ENCODE measurements around the gene DEAF1. TPM values are rescaled to one million over a fixed set of nuclear protein-coding genes. Genes with fewer than 3 reads are reported as not detected.

The DEAF1 gene
- polyA plus RNA-seq, 1 donor (not counting 4 experiments of a cell fraction or from before 2014, with no cell fraction given), result 8.1 TPM

DNA sequence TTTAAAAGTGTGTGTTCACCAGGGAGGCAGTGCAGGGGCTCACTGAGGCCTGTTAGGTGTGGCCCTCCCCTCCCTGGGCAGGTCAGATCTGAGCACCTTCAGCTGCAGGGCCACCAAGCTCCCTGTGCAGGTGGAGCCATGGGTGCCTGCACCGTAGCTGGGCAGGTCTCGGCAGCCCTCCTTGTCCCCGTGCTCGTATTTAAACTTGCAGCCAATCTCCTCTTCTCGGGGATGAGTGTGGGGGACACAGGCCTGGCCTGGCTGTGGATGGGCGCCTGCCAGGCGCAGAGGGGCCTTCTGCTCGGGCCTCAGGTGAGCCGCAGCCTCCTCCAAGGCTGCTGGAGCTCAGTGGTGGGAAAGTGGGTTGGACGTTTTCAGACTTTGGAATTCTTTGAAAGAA is 99.6 kb downstream of the DEAF1 start:
- H3K4me2 ChIP-seq (ENCODE audit: control insufficient read depth, extremely low read depth, insufficient read depth, low read depth, low read length), result no peak overlapping the region
- no peak overlapping the region for H3K27ac ChIP-seq (ENCODE audit: control insufficient read depth, insufficient read depth, low read length)
- no peaks in the 10 kb centered on the region for H3K9me1 ChIP-seq (ENCODE audit: control insufficient read depth, extremely low read depth, insufficient read depth, low read length)
- no peak for FAIRE-seq
- no peak for TF ChIP-seq EZH2 (IDR thresholded peaks at IDR 0.05; ENCODE audit: low read length)
- TF ChIP-seq, protein P1, sequence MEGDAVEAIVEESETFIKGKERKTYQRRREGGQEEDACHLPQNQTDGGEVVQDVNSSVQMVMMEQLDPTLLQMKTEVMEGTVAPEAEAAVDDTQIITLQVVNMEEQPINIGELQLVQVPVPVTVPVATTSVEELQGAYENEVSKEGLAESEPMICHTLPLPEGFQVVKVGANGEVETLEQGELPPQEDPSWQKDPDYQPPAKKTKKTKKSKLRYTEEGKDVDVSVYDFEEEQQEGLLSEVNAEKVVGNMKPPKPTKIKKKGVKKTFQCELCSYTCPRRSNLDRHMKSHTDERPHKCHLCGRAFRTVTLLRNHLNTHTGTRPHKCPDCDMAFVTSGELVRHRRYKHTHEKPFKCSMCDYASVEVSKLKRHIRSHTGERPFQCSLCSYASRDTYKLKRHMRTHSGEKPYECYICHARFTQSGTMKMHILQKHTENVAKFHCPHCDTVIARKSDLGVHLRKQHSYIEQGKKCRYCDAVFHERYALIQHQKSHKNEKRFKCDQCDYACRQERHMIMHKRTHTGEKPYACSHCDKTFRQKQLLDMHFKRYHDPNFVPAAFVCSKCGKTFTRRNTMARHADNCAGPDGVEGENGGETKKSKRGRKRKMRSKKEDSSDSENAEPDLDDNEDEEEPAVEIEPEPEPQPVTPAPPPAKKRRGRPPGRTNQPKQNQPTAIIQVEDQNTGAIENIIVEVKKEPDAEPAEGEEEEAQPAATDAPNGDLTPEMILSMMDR (optimal IDR thresholded peaks at IDR 0.05 in 1 of 3, IDR thresholded peaks at IDR 0.05 in 1 of 3, conservative IDR thresholded peaks at IDR 0.05 in 1 of 3; ENCODE audit: extremely low read depth in 1 of 3, insufficient read depth in 2 of 3, low read length in 3 of 3), result no peak
- H2AFZ ChIP-seq (ENCODE audit: control insufficient read depth, low read length), result no peak overlapping the region
- H3K9ac ChIP-seq (ENCODE audit: control insufficient read depth, extremely low read depth, insufficient read depth, low read length), result no peak overlapping the region
- peaks cover 45 to 57% of the 10 kb centered on the region in 2 experiments for H3K36me3 ChIP-seq (ENCODE audit: control insufficient read depth in 2 of 2, extremely low read depth in 1 of 2, insufficient read depth in 2 of 2, low read length in 2 of 2)
- peaks cover 42% of the 10 kb centered on the region for H3K79me2 ChIP-seq (ENCODE audit: control insufficient read depth, insufficient read depth, low read length)
- no peak overlapping the region for H3K4me3 ChIP-seq (ENCODE audit: control insufficient read depth in 2 of 3, extremely low read depth in 1 of 3, insufficient read depth in 2 of 3, low read depth in 1 of 3, low read length in 3 of 3)
- H3K9me3 ChIP-seq (ENCODE audit: control insufficient read depth, low read depth, low read length), result no peaks in the 10 kb centered on the region
- H3K4me1 ChIP-seq (ENCODE audit: control insufficient read depth, extremely low read depth, insufficient read depth, low read length), result no peaks in the 10 kb centered on the region
- no peaks in the 10 kb centered on the region for H3K27me3 ChIP-seq (ENCODE audit: control insufficient read depth, extremely low read depth, insufficient read depth, low read length)
- no peak for DNase-seq (ENCODE audit: low read depth, low spot score)
- dilution Hi-C loops (cut with MboI; ENCODE audit: extremely low pct_ligation_motif_present, low sequenced_read_pairs), result no loop called here
- no peaks in the 10 kb centered on the region for H4K20me1 ChIP-seq (ENCODE audit: control insufficient read depth, extremely low read depth, insufficient read depth, low read length)

Other genes starting within 250 kb of the DEAF1 start
- 21.6 to 36.7 TPM (median 31.7 TPM) in 3 replicates for gene PTDSS2, start 244.9 kb downstream of the DEAF1 start, polyA plus RNA-seq
- 92.0 to 171 TPM (median 108 TPM) in 3 replicates for gene RNH1, start 188.0 kb downstream of the DEAF1 start, polyA plus RNA-seq
- 112 to 164 TPM (median 122 TPM) in 3 replicates for gene HRAS, start 159.6 kb downstream of the DEAF1 start, polyA plus RNA-seq
- gene LRRC56, start 157.7 kb downstream of the DEAF1 start, polyA plus RNA-seq, result 0.14 to 0.44 TPM (median 0.28 TPM) in 3 replicates
- 0.94 to 1.5 TPM (median 1.2 TPM) in 3 replicates for gene LMNTD2, start 134.5 kb downstream of the DEAF1 start, polyA plus RNA-seq
- 23.1 to 63.6 TPM (median 24.3 TPM) in 3 replicates for gene RASSF7, start 134.3 kb downstream of the DEAF1 start, polyA plus RNA-seq
- gene PHRF1, start 118.8 kb downstream of the DEAF1 start, polyA plus RNA-seq, result 10.7 to 15.2 TPM (median 13.7 TPM) in 3 replicates
- 7.1 to 10.9 TPM (median 9.5 TPM) in 3 replicates for gene IRF7, start 79.3 kb downstream of the DEAF1 start, polyA plus RNA-seq
- not detected in 3 replicates for gene CDHR5, start 70.3 kb downstream of the DEAF1 start, polyA plus RNA-seq
- not detected in 3 replicates for gene SCT, start 68.0 kb downstream of the DEAF1 start, polyA plus RNA-seq
- not detected in 3 replicates for gene DRD4, start 58.0 kb downstream of the DEAF1 start, polyA plus RNA-seq
- 19.5 to 32.8 TPM (median 29.8 TPM) in 3 replicates for gene TMEM80, start 594 bp upstream of the DEAF1 start, polyA plus RNA-seq
- 81.4 to 297 TPM (median 114 TPM) in 3 replicates for gene EPS8L2, start 11.0 kb upstream of the DEAF1 start, polyA plus RNA-seq
- 162 to 200 TPM (median 170 TPM) in 3 replicates for gene TALDO1, start 52.2 kb upstream of the DEAF1 start, polyA plus RNA-seq
- 24.4 to 48.0 TPM (median 24.6 TPM) in 3 replicates for gene GATD1, start 82.3 kb upstream of the DEAF1 start, polyA plus RNA-seq
- gene CEND1, start 94.9 kb upstream of the DEAF1 start, polyA plus RNA-seq, result not detected in 3 replicates
- 8.4 to 21.2 TPM (median 13.5 TPM) in 3 replicates for gene SLC25A22, start 103.1 kb upstream of the DEAF1 start, polyA plus RNA-seq
- 2.5 to 6.4 TPM (median 2.9 TPM) in 3 replicates for gene PIDD1, start 110.0 kb upstream of the DEAF1 start, polyA plus RNA-seq
- 632 to 1,901 TPM (median 797 TPM) in 3 replicates for gene RPLP2, start 114.7 kb upstream of the DEAF1 start, polyA plus RNA-seq
- gene PNPLA2, start 123.7 kb upstream of the DEAF1 start, polyA plus RNA-seq, result 5.3 to 14.3 TPM (median 10.2 TPM) in 3 replicates
- gene CRACR2B, start 132.7 kb upstream of the DEAF1 start, polyA plus RNA-seq, result 0.17 to 1.1 TPM (median 0.34 TPM) in 3 replicates
- gene CD151, start 137.7 kb upstream of the DEAF1 start, polyA plus RNA-seq, result 434 to 997 TPM (median 500 TPM) in 3 replicates
- gene POLR2L, start 147.3 kb upstream of the DEAF1 start, polyA plus RNA-seq, result 145 to 308 TPM (median 245 TPM) in 3 replicates
- gene TSPAN4, start 147.6 kb upstream of the DEAF1 start, polyA plus RNA-seq, result 42.1 to 73.0 TPM (median 70.8 TPM) in 3 replicates
- gene CHID1, start 215.6 kb upstream of the DEAF1 start, polyA plus RNA-seq, result 23.0 to 37.4 TPM (median 27.2 TPM) in 3 replicates
- 42.4 to 79.1 TPM (median 47.8 TPM) in 3 replicates for gene AP2A2, start 230.6 kb upstream of the DEAF1 start, polyA plus RNA-seq

Data from keratinocyte (primary cell).